IPS-18a (cell line): Measurements from ENCODE around the gene CISD3.

Experiments used
- H3K27ac ChIP-seq: one replicate; pipeline ENCODE4 v1.5.1; 2013; ENCODE audit warnings: low read length
- H3K27me3 ChIP-seq: one replicate; pipeline ENCODE4 v1.6.1; 2013; ENCODE audit warnings: mild to moderate bottlenecking, low read length; ENCODE audit not compliant: control insufficient read depth, insufficient read depth
- H3K36me3 ChIP-seq: one replicate; pipeline ENCODE4 v1.6.1; 2013; ENCODE audit warnings: low read depth, low read length; ENCODE audit not compliant: control insufficient read depth
- H3K4me1 ChIP-seq: one replicate; pipeline ENCODE4 v1.6.1; 2013; ENCODE audit warnings: low read depth, low read length; ENCODE audit not compliant: control insufficient read depth
- H3K4me3 ChIP-seq: one replicate; pipeline ENCODE4 v1.5.1; 2013; ENCODE audit warnings: low read length
- H3K9ac ChIP-seq: one replicate; pipeline ENCODE4 v1.6.1; 2013; ENCODE audit warnings: mild to moderate bottlenecking, low read length, moderate library complexity
- H3K9me3 ChIP-seq: one replicate; pipeline ENCODE4 v1.6.1; 2013; ENCODE audit warnings: low read depth, low read length; ENCODE audit not compliant: control insufficient read depth

Gene CISD3

DNA sequence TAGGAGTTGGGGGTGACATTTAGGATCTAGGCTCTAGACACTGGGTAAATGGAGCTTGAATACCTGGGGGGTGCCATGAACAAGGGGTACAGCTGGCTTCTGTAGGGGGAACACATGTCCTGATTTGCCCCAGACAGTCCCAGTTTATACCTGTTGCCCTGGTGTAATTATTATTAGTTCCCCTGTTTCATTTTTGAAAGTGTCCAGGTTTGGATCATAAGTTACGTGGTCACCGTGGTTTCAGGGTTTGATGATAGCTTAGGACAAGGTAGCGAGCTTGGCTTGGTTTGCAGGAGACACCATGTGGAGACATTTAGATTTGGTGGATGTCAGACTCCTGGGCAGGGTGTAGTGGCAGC lies 19.6 kb upstream of the CISD3 start:
- peaks cover 28% of the 10 kb centered on the region for H3K4me1 ChIP-seq
- no peak overlapping the region for H3K4me3 ChIP-seq
- H3K27ac ChIP-seq: no peak overlapping the region
- no peak overlapping the region for H3K9ac ChIP-seq
- peaks cover 25% of the 10 kb centered on the region for H3K27me3 ChIP-seq
- H3K36me3 ChIP-seq: no peaks in the 10 kb centered on the region
- H3K9me3 ChIP-seq: no peaks in the 10 kb centered on the region

DNA sequence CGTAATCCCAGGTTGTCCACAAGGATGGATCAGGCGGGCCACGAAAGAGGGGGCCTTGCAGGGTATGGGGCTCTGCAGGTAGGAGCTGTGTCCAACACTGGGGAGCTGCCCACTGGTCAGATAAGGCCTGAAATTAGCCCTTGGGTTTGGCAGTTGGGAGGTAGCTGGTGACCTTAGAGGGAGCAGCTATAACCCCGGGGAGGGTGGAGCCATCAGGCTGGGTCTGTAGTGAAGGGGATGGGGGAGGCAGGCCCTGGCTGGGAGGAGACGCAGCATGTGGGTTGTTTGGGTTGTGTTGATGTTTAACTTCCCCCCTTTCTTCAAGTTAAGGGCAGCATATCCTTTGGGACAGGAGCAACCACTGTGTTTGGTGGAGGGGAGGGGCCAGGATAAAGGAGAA lies 19.2 kb upstream of the CISD3 start:
- Histone ChIP-seq H3K36me3 (no peaks in the 10 kb centered on the region), H3K27ac (no peak overlapping the region), H3K4me1 (peaks cover 32% of the 10 kb centered on the region), H3K4me3 (no peak overlapping the region), H3K9ac (no peak overlapping the region), H3K9me3 (no peaks in the 10 kb centered on the region), H3K27me3 (peaks cover 23% of the 10 kb centered on the region)

DNA sequence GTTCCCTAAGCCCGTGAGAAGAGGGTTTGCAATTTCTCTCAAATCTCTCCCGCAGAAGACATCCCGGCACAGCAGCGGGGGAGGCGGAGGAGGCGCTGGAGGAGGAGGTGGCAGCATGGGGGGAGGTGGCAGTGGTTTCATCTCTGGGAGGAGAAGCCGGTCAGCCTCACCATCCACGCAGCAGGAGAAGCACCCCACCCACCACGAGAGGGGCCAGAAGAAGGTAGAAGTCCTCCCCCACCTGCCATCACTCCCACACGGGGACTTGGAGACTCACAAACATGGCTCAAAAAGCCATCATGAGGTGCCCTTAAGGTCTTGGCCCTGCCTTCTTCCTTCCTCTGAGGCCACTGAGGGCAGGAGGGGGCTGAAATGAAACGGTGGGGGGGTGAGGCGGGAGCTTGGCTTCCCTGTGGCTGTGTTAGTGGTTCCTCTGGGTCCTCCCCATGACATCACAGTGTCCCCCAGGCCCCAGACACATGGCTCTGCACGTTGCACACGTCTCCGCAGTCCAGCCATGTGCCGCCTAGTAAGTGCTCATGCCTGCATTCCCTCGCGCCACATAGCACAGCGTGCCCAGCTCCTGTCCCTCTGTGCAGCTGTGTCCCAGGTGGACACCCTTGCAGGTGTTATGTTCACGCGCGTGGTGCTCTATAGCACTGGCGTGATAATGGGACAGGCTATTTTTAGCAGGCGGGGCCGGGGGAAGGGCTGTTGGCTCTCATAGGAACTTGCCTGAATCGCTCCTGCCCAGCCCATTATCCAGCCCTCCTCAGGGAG lies 18.2 kb upstream of the CISD3 start:
- Histone ChIP-seq H3K4me1 (peaks cover 27% of the 10 kb centered on the region), H3K36me3 (no peaks in the 10 kb centered on the region)

DNA sequence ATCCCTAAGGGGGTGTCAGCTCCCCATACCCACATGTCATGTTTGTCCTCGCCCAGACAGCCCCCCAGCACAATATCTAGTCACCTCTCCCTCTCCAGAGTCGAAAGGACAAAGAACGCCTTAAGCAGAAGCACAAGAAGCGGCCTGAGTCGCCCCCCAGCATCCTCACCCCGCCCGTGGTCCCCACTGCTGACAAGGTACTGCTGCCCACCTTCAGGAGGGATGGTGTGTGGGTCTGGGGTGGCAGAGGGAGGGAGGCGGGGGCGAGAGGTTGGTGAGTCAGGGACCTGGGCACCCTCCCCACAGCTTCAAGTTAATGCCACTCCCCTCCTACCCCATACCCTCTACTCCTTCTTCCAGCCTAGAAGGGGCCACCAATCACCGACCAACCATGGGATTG lies 17.5 kb upstream of the CISD3 start:
- Histone ChIP-seq H3K4me1 (peaks cover 23% of the 10 kb centered on the region), H3K27ac (no peak overlapping the region), H3K9ac (no peak overlapping the region), H3K36me3 (no peaks in the 10 kb centered on the region), H3K9me3 (no peaks in the 10 kb centered on the region), H3K4me3 (no peak overlapping the region), H3K27me3 (peaks cover 7% of the 10 kb centered on the region)

More for the DNA sequence above, 18.2 kb upstream of the CISD3 start:
- Histone ChIP-seq H3K4me3 (no peak overlapping the region), H3K9ac (no peak overlapping the region), H3K27ac (no peak overlapping the region), H3K27me3 (peaks cover 13% of the 10 kb centered on the region), H3K9me3 (no peaks in the 10 kb centered on the region)

DNA sequence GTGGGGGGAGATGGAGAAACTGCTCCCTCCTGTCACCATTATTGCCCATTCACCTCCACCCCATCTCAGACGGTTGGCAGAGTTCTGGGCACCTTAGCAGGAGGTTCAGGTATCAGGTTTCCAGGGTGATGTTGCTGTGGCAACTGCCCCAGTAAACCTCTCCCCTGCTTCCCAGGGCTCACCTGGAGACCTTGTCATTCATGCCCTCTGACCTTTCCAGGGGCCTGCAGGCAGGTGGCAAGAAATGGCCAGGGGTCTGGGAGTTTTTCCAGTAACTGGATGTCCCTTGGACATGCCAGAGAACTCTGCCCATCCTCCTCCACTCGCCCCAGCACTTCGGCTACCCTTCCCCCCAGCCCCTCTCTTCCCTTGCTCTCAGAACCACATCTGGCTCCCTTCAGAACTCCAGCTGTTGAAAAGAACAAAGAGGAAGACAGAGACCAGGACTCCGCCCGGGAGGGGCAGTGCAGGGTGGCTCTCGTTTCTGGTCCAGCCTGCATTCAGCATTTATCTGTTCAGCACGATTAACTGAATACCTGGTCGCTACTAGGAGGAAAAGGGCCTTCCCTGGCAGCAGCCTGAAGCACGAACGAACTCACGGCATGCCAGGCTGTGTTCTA lies 16.6 kb upstream of the CISD3 start:
- Histone ChIP-seq H3K36me3 (no peaks in the 10 kb centered on the region), H3K27me3 (no peaks in the 10 kb centered on the region), H3K4me1 (peaks cover 23% of the 10 kb centered on the region), H3K9ac (no peak overlapping the region), H3K9me3 (no peaks in the 10 kb centered on the region), H3K4me3 (no peak overlapping the region), H3K27ac (no peak overlapping the region)

DNA sequence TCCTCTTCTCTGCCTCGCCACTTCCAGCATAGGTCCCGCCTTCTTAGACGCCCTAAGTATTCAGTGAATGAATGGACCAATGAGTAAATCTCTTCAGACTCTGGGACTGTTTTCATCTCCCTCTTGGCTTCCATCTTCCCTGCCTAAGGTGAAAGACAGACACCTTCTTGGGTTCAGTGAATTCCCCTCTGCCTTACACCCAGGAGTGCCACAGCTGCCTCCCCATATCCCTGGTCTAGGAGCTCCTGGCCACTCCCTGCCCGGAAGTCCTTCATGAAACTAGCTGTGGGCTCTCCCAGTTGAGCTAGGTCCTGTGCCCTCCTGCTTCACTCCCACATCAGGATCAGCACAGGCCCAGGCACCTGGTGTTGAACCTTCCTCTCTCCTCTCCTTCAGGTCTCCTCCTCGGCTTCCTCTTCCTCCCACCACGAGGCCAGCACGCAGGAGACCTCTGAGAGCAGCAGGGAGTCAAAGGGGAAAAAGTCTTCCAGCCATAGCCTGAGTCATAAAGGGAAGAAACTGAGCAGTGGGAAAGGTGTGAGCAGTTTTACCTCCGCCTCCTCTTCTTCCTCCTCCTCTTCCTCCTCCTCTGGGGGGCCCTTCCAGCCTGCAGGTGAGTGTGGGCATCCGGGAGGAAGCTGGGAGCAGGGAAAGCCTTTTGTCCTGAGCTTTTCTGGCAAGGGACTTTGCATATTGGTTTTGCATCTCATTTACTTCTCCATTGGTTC lies 14.8 kb upstream of the CISD3 start:
- H3K27ac ChIP-seq: no peak overlapping the region
- H3K9me3 ChIP-seq: no peaks in the 10 kb centered on the region
- no peak overlapping the region for H3K9ac ChIP-seq
- H3K36me3 ChIP-seq: no peaks in the 10 kb centered on the region
- peak overlapping the region; percentile 6 for H3K4me3 ChIP-seq
- H3K27me3 ChIP-seq: peaks cover under 1% of the 10 kb centered on the region
- H3K4me1 ChIP-seq: peaks cover 29% of the 10 kb centered on the region

DNA sequence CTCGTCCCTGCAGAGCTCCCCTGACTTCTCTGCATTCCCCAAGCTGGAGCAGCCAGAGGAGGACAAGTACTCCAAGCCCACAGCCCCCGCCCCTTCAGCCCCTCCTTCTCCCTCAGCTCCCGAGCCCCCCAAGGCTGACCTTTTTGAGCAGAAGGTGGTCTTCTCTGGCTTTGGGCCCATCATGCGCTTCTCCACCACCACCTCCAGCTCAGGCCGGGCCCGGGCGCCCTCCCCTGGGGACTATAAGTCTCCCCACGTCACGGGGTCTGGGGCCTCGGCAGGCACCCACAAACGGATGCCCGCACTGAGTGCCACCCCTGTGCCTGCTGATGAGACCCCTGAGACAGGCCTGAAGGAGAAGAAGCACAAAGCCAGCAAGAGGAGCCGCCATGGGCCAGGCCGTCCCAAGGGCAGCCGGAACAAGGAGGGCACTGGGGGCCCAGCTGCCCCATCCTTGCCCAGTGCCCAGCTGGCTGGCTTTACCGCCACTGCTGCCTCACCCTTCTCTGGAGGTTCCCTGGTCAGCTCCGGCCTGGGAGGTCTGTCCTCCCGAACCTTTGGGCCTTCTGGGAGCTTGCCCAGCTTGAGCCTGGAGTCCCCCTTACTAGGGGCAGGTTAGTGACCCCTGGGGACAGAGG lies 13.7 kb upstream of the CISD3 start:
- H3K27me3 ChIP-seq: peaks cover 12% of the 10 kb centered on the region
- H3K9ac ChIP-seq: no peak overlapping the region
- H3K27ac ChIP-seq: no peak overlapping the region
- peaks cover 29% of the 10 kb centered on the region for H3K4me1 ChIP-seq
- no peaks in the 10 kb centered on the region for H3K36me3 ChIP-seq
- no peak overlapping the region for H3K4me3 ChIP-seq
- H3K9me3 ChIP-seq: no peaks in the 10 kb centered on the region

DNA sequence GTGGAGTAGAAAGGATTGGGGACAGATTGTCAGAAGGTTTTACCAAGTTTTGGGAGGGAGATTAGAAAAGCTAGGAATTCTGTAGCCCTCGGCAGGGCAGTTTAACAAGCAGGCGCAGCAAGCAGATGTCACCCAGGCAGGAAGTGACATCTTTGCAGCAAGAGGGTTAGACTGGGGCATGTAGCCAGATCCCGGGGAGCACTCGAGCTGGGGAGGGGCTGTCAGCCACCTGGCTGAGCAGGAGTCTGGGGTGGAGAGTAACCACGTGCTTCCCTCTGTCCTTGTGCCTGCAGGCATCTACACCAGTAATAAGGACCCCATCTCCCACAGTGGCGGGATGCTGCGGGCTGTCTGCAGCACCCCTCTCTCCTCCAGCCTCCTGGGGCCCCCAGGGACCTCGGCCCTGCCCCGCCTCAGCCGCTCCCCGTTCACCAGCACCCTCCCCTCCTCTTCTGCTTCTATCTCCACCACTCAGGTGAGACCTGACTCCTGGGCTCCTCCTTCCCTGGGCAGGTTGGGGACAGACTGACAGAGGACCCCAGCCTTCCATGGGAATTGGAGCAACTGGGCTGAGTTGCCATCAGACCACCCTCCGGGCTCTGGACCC lies 12.9 kb upstream of the CISD3 start:
- Histone ChIP-seq H3K9ac (no peak overlapping the region), H3K9me3 (no peaks in the 10 kb centered on the region), H3K27ac (no peak overlapping the region), H3K4me3 (no peak overlapping the region), H3K27me3 (peaks cover 13% of the 10 kb centered on the region), H3K4me1 (peaks cover 29% of the 10 kb centered on the region), H3K36me3 (no peaks in the 10 kb centered on the region)

DNA sequence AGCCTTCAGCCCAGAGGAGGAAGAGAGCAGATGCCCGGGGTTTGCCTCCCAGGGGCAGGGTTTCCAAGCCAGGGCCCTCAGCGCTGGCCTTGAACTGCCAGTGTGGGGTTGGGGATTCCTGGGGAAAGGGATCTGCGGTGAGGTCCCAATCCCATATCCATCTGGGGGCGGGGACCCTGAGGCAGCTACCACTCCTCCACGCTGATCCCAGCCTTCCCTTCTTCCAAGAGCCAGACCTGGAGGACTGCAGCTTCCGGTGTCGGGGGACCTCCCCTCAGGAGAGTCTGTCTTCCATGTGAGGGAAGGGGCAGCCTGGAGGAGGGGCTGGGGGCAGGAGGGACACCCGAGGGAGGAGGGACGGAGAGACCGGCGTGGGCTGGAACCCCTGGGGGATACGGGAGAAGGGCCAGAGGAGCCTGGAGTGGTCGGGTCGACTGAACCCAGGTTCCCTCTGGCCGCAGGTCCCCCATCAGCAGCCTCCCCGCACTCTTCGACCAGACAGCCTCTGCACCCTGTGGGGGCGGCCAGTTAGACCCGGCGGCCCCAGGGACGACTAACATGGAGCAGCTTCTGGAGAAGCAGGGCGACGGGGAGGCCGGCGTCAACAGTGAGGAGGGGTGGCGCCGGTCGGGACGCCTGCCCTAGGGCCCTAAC lies 10.7 kb upstream of the CISD3 start:
- no peak overlapping the region for H3K9ac ChIP-seq
- peaks cover 20% of the 10 kb centered on the region for H3K4me1 ChIP-seq
- H3K27ac ChIP-seq: no peak overlapping the region
- no peaks in the 10 kb centered on the region for H3K36me3 ChIP-seq
- H3K4me3 ChIP-seq: peak overlapping the region; percentile 36
- H3K27me3 ChIP-seq: peaks cover 13% of the 10 kb centered on the region
- H3K9me3 ChIP-seq: no peaks in the 10 kb centered on the region

DNA sequence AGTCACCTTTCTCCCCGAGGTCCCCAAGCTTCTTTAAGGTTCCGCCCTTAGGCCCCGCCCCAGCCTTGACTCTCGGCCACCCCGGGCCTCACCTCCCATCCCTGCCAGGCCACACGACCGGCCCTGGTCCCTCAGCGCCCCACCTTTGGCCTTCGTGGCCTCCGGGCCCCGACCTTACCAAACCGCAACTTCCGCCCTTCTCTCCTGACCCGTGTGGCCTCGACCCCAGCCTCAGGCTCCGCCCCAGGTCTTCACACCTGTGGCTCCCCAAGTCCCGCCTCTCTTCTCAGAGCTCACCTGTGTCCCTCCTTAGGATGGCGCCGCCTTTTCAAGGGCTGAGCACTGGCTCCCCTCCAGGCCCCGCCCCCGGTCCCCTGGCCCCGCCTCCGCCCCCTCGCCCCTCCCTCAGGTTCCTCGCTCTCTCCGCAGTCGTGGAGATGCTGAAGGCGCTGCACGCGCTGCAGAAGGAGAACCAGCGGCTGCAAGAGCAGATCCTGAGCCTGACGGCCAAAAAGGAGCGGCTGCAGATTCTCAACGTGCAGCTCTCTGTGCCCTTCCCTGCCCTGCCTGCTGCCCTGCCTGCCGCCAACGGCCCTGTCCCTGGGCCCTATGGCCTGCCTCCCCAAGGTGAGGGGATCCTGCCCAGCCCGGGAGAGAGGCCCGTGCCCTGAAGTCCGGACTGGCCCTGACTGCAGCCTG lies 10.0 kb upstream of the CISD3 start:
- Histone ChIP-seq H3K4me1 (peaks cover 17% of the 10 kb centered on the region), H3K9ac (no peak overlapping the region), H3K36me3 (no peaks in the 10 kb centered on the region), H3K4me3 (peak overlapping the region; percentile 36), H3K27ac (no peak overlapping the region), H3K9me3 (no peaks in the 10 kb centered on the region), H3K27me3 (peaks cover 13% of the 10 kb centered on the region)
